Stromal cell of bone marrow (primary cell): ENCODE measurements around the gene AHI1.
"Not testable (repeated sequence)": the region's sequence is repeated elsewhere in the genome, so short reads cannot be mapped to it uniquely, and the experiment has no call there.

Experiments
- DNase-seq: peaks from one replicate; pipeline ENCODE4 v3.0.0-alpha.2; 2012; ENCODE audit warnings: low read depth

The AHI1 gene

GRCh38 chr6:135505648-135506047, 8.1 kb upstream of the AHI1 start:
- DNase-seq, result no peak

- DNase-seq, result no peak
Observed at GRCh38 chr6:135505222-135505621, 7.7 kb upstream of the AHI1 start.

- no peak for DNase-seq
Observed at GRCh38 chr6:135504734-135505133, 7.2 kb upstream of the AHI1 start.

- no peak for DNase-seq
Observed at GRCh38 chr6:135503703-135504475, 6.3 kb upstream of the AHI1 start.

GRCh38 chr6:135499441-135500340, 2.2 kb upstream of the AHI1 start:
- no peak for DNase-seq

- peak; percentile 88 for DNase-seq
Observed at GRCh38 chr6:135498185-135498841, 773 bp upstream of the AHI1 start.

GRCh38 chr6:135496800-135497411, 634 bp downstream of the AHI1 start:
- no peak for DNase-seq

- DNase-seq, result peak; percentile 36
Observed at GRCh38 chr6:135493218-135493961, 4.2 kb downstream of the AHI1 start.

GRCh38 chr6:135490381-135490780, 7.2 kb downstream of the AHI1 start:
- DNase-seq, result no peak

- no peak for DNase-seq
Observed at GRCh38 chr6:135488023-135488422, 9.5 kb downstream of the AHI1 start.

- not testable (repeated sequence) for DNase-seq
Observed at GRCh38 chr6:135483903-135484302, 13.6 kb downstream of the AHI1 start.

- no peak for DNase-seq
Observed at GRCh38 chr6:135481783-135482369, 15.7 kb downstream of the AHI1 start.

GRCh38 chr6:135479601-135480000, 17.9 kb downstream of the AHI1 start:
- no peak for DNase-seq

- no peak for DNase-seq
Observed at GRCh38 chr6:135478626-135479025, 18.9 kb downstream of the AHI1 start.

GRCh38 chr6:135475292-135475886, 22.2 kb downstream of the AHI1 start:
- no peak for DNase-seq

GRCh38 chr6:135474362-135474761, 23.2 kb downstream of the AHI1 start:
- DNase-seq, result no peak

GRCh38 chr6:135465903-135466302, 31.6 kb downstream of the AHI1 start:
- no peak for DNase-seq

- no peak for DNase-seq
Observed at GRCh38 chr6:135465307-135465706, 32.2 kb downstream of the AHI1 start.

GRCh38 chr6:135464634-135465033, 32.9 kb downstream of the AHI1 start:
- no peak for DNase-seq

- no peak for DNase-seq
Observed at GRCh38 chr6:135461208-135461607, 36.3 kb downstream of the AHI1 start.

- DNase-seq, result peak; percentile 77
Observed at GRCh38 chr6:135458051-135458450, 39.5 kb downstream of the AHI1 start.
